GM18511 (cell line): ENCODE measurements around the gene EIF1AD.
"Not testable (repeated sequence)": the region's sequence is repeated elsewhere in the genome, so short reads cannot be mapped to it uniquely, and the experiment has no call there.

Source experiments
- ATAC-seq: cut with Tn5 transposase; IDR thresholded peaks from one replicate; pipeline ENCODE4 v1.9.1; 2021; ENCODE audit warnings: mild to moderate bottlenecking, moderate library complexity; ENCODE audit not compliant: unreplicated experiment

Gene EIF1AD, protein sequence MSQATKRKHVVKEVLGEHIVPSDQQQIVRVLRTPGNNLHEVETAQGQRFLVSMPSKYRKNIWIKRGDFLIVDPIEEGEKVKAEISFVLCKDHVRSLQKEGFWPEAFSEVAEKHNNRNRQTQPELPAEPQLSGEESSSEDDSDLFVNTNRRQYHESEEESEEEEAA

DNA sequence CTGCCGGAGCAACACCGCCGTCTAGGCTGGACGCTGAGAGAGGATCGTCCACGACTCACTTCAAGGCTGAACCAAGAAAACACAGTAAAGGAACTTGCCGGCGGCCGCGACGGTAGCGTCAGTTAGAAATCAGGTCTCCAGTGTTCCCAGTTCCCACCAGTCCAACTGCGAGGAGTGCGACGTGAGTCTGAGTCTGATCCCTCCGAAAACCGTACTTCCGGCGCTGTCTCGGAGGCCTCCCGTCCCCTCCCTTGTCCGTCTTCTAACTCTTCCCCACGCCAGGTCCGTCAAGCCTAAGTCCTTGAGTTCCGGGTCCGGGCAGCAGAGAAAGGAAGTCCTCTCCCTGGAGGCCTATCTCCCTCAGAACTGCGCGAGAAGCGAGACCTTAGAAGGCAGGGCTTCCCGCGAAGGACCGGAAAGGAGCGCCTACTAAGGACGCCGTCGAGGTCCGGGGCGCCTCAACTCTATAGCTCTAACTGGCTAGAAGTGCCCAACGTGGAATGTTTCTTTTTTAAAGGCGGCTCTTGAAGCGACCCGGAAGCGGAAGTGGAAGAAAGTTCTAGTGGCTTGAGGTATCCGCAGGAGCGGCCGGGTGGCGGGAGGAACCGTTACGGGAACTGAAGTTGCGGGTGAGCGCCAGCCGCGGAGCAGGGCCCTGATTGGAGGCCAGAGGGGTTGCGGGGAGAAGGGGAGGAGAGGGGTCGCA is at the start of gene EIF1AD, which contains the start of gene BANF1:
TSS of gene EIF1AD (minus strand) at position 216 of the 706 bp plus-strand sequence. CDS start 1,768 bp downstream, outside the sequence.
TSS of gene BANF1 (plus strand) at position 562 of the 706 bp plus-strand sequence. CDS start 748 bp downstream, outside the sequence.
- peak; percentile 94 for ATAC-seq

GRCh38 chr11:66051371-66051765 is 49.4 kb upstream of the EIF1AD start:
- no peak for ATAC-seq

GRCh38 chr11:66050581-66051231 is 48.7 kb upstream of the EIF1AD start:
- ATAC-seq, result no peak

DNA sequence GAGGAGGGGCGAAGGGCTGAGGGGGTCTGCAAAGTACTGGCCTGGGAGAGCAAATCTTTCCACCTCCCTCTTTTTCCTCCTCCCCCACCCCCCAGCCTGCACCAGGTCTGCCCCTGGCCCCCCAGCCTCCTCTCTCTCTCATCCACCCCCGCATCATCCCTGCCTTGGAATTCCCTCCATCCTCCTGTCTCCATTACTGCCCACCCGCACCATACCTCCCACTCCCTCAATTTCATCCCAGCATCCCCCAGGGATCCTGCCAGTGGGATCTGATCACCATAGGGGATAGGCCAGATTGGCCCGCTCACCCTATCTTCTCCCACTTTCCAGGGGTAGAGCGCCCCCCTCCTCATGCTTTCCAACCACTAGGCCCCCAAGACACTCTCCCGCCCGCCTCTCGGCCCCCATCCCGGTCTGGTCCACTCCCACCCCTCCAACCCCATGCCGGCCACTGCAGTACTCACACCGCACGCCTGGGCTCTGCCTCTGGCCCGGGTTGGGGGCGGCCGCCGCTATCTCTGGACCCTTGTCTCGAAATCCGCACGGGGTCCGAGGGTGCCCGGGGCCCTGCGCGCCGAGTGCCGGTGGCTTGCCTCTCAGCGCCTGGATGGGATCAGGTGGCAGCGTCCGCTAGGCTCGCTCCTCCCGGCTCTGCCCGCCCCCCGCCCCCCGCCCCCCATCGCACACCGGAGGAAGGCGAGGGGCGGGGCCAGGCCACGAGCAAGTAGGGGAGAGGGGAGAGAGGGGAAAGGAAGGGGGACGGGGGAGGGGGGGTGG is 46.8 kb upstream of the EIF1AD start, which contains the start of gene GAL3ST3:
TSS of gene GAL3ST3 (minus strand) at position 615 of the 777 bp plus-strand sequence. CDS start 3,746 bp downstream, outside the sequence.
- no peak for ATAC-seq

DNA sequence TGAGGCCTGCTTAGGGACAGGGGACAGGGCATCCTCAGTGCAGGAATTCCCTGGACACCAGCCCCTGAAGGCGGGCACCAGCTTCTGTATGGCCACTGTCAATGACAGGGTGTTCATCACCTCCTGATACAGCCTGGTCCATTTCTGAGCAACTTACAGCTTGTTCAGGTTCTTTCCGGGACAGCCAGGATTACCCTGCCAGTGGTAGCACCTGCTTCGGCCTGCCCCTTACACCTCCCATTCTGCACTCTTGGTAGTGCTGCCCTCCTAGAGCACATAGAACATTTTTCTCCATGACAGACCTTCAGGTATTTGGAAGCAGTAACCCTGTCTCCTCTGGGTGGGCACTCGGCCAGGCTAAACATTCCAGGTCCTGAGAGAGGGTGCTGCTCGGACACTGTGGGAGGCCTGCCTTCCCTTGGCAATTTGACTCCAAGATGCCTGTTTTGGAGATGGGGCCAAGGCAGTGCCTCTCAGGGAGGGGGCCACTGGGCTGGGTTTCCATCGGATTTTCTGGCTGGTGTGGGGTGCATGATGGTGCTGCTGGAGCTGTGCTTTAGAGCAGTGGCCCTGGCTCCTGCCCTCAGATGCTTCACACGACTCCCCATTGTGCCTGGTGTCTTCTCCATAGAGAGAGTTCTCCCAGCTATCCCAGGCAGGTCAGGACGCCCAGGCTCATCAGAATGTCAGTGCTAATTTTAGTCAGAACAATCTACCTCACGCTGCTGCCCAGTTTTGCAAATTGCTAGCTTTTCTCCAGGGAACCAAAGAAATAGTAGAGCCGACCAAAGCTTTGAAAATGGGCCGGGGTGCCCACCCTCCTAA is 45.8 kb upstream of the EIF1AD start:
- ATAC-seq, result no peak

GRCh38 chr11:66046901-66047300 is 44.9 kb upstream of the EIF1AD start:
- no peak for ATAC-seq

GRCh38 chr11:66045177-66045639 is 43.3 kb upstream of the EIF1AD start:
- no peak for ATAC-seq

GRCh38 chr11:66044757-66045156 is 42.8 kb upstream of the EIF1AD start:
- no peak for ATAC-seq

GRCh38 chr11:66042996-66043906 is 41.3 kb upstream of the EIF1AD start:
- ATAC-seq, result no peak

DNA sequence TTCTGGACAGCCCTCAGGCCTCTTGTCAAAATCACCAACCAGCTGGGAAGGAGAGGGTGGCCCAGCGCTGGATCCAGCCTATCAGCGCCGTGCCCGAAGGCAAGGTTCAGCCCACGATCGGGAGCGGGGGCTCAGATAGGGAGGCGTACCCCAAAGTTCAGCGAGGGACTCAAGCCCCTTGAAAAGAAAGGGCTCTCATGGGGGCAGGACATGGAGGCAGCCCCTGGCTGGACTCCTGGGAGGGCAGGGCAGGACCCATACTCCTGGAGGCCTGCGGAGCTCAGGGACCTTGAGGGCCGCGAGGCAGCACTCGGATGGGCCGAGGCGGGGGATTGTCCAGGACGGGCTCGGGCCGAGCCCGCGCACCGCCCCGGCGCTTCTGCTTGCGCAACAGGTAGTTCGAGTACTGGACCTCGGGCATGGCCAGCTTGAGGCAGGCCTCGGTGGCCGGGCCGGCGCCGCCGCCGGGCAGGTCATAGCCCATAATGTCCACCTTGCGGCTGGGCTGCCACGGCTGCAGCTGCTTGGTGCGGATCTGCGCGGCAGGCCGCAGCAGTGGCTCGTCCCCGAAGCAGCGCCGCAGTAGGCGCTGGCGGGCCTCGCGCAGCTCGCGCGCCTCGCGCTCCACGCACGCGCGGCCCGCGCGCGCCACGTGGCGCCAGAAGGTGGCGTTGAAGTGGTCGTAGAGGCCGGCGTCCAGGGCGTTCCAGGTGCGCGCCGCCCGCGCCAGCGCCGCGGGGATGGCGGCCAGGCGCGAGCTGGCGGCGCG is 40.5 kb upstream of the EIF1AD start:
- no peak for ATAC-seq

DNA sequence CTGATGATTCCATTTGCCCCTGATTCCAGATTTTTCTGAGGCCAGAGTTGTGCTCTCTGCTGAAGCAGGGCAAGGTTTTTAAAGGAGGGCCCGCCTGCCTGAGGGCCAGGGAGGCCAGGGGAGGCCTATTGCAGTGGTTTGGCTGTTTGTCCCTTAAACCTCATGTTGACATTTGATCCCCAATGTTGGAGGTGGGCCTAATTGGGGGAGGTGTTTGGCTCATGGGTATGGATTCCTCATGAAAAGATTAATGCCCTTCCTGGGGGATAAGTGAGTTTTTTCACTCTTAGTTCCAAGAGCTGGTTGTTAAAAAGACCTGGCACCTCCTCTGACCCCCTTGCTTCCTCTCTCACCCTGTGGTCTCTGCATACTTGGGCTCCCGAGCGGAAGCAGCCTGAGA is 37.8 kb upstream of the EIF1AD start:
- ATAC-seq, result no peak

DNA sequence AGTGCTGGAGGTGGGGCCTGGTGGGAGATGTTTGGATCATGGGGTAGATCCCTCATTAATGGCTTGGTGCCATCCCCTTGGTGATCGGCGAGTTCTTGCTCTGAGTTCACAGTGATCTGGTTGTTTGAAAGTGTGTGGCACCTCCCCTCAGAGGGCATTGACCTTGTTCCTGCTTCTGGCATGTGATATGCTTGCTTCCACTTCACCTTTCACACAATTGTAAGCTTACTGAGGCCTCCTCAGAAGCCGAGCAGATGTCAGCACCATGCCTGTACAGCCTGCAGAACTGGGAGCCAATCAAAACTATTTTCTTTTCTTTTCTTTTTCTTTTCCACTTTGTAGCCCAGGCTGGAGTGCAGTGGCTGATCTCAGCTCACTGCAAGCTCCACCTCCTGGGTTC is 35.4 kb upstream of the EIF1AD start:
- ATAC-seq, result no peak

GRCh38 chr11:66036334-66036710 is 34.4 kb upstream of the EIF1AD start:
- no peak for ATAC-seq

DNA sequence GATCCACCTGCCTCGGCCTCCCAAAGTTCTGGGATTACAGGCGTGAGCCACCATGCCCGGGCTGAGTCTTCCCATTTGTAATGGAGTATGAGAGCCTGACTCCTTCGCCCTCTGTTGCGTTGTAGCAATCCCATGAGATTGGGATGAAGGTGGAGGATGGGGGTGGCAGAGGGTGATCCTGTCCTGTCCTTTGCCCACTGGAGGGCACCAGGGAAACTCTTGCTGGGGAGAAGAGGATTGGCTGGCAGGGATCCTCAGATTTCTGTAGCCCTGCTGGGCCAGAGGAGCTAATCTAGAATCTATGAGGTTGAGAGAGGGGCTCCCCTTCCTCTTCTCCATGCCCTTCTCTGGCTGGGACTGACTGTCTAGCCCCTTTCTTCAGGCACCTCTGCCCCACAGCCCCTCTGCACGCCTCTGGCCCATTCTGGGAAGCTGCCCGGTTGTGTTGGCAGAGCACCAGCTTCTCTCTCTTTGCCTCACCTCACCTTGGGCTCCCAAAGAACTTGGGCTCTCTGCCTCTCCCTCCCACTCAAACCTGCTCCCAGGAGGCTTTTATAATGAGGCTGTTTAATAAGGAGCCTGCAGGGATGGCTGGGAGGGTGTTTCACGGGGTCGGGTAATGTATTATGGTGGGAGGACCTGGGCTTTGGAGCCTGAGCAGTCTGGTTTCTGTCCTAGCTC is 33.8 kb upstream of the EIF1AD start:
- no peak for ATAC-seq

GRCh38 chr11:66032957-66033735 is 31.2 kb upstream of the EIF1AD start:
- no peak for ATAC-seq

DNA sequence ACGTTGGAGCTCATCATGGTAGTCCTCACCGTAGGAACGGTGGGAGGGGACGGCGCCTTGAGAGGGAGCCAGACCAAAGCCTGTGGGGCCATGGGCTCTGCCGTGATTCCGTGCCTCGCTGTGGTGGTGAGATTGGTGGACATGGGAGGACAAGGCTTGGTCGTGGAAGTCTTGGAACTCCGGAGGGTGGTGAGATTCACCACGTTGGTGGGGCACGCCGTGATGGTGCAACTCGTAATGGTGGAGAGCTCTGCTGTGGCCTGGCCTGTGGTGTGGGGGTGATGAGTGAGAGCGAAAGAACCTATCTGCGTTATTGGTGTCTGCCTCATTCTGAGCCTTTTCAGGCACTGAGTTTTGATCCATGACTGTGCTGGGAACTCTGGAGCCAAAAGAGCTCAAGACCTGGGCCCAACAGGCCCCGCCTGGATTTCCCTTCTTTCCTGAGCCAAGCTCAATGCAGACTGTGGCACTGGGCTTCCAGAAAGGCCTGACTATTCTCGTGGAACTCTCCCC is 24.1 kb upstream of the EIF1AD start, which contains the start of gene CATSPER1:
TSS of gene CATSPER1 (minus strand) at position 463 of the 513 bp plus-strand sequence. CDS start at position 363, 100 bp downstream.
- no peak for ATAC-seq

- not testable (repeated sequence) for ATAC-seq
These were observed 21.2 kb upstream of the EIF1AD start for GRCh38 chr11:66023186-66023440.
